ENCODE measurements around the gene NOL9. TPM values are rescaled to one million over a fixed set of nuclear protein-coding genes. Genes with fewer than 3 reads are reported as not detected.

Gene NOL9
- total RNA-seq, 1 donor from 2014 or later: 34.5 TPM

- H3K4me1 Mint-ChIP-seq (ENCODE audit: low read depth, unreplicated experiment): peaks cover 13% of the 10 kb centered on the region
- no peak for DNase-seq
- H3K27me3 Mint-ChIP-seq (ENCODE audit: unreplicated experiment): peaks cover 5% of the 10 kb centered on the region
- H3K4me3 Mint-ChIP-seq (ENCODE audit: unreplicated experiment): no peak overlapping the region
- no peak overlapping the region for H3K27ac Mint-ChIP-seq (ENCODE audit: unreplicated experiment)
- peaks cover 10% of the 10 kb centered on the region for H3K9me3 Mint-ChIP-seq (ENCODE audit: unreplicated experiment)
- H3K36me3 Mint-ChIP-seq (ENCODE audit: unreplicated experiment): no peaks in the 10 kb centered on the region
- no peak for TF ChIP-seq CTCF (IDR thresholded peaks at IDR 0.05; ENCODE audit: partially characterized antibody, unreplicated experiment)
Measured at GRCh38 chr1:6596886-6597776, 42.8 kb upstream of the NOL9 start.

- H3K27me3 Mint-ChIP-seq (ENCODE audit: unreplicated experiment): peaks cover 5% of the 10 kb centered on the region
- no peak overlapping the region for H3K4me3 Mint-ChIP-seq (ENCODE audit: unreplicated experiment)
- no peak for TF ChIP-seq CTCF (IDR thresholded peaks at IDR 0.05; ENCODE audit: partially characterized antibody, unreplicated experiment)
- no peak overlapping the region for H3K27ac Mint-ChIP-seq (ENCODE audit: unreplicated experiment)
- no peak for DNase-seq
- H3K36me3 Mint-ChIP-seq (ENCODE audit: unreplicated experiment): no peaks in the 10 kb centered on the region
- H3K9me3 Mint-ChIP-seq (ENCODE audit: unreplicated experiment): peaks cover 10% of the 10 kb centered on the region
- peaks cover 15% of the 10 kb centered on the region for H3K4me1 Mint-ChIP-seq (ENCODE audit: low read depth, unreplicated experiment)
Measured at GRCh38 chr1:6596351-6596750, 42.0 kb upstream of the NOL9 start.

GRCh38 chr1:6594977-6595740 is 40.8 kb upstream of the NOL9 start:
- Mint-ChIP-seq H3K4me1 (ENCODE audit: low read depth, unreplicated experiment) (peaks cover 7% of the 10 kb centered on the region), H3K4me3 (ENCODE audit: unreplicated experiment) (no peak overlapping the region), H3K27ac (ENCODE audit: unreplicated experiment) (no peak overlapping the region), H3K27me3 (ENCODE audit: unreplicated experiment) (peaks cover 4% of the 10 kb centered on the region), H3K36me3 (ENCODE audit: unreplicated experiment) (no peaks in the 10 kb centered on the region), H3K9me3 (ENCODE audit: unreplicated experiment) (peaks cover 4% of the 10 kb centered on the region)
- TF ChIP-seq CTCF (IDR thresholded peaks at IDR 0.05; ENCODE audit: partially characterized antibody, unreplicated experiment): no peak
- DNase-seq: no peak

- Mint-ChIP-seq H3K27me3 (ENCODE audit: unreplicated experiment) (peaks cover 4% of the 10 kb centered on the region), H3K4me3 (ENCODE audit: unreplicated experiment) (no peak overlapping the region), H3K36me3 (ENCODE audit: unreplicated experiment) (no peaks in the 10 kb centered on the region), H3K27ac (ENCODE audit: unreplicated experiment) (no peak overlapping the region), H3K4me1 (ENCODE audit: low read depth, unreplicated experiment) (peaks cover 2% of the 10 kb centered on the region), H3K9me3 (ENCODE audit: unreplicated experiment) (peaks cover 3% of the 10 kb centered on the region)
- no peak for TF ChIP-seq CTCF (IDR thresholded peaks at IDR 0.05; ENCODE audit: partially characterized antibody, unreplicated experiment)
- DNase-seq: no peak
Measured at GRCh38 chr1:6593810-6594209, 39.5 kb upstream of the NOL9 start.

Data from glutamatergic neuron (in vitro differentiated cells).